Stimulated activated CD4-positive, alpha-beta T cell treated with anti-CD3 and anti-CD28 coated beads, Interleukin-2, amount 100 ng/mL, for 4 hours (primary cell): ENCODE results near the gene EFTUD2.
A peak's percentile ranks its signal among the peaks of the same experiment; 100 is the strongest.

Experiments
- DNase-seq: peaks from one replicate; pipeline ENCODE4 v3.0.0-alpha.2; 2020; ENCODE audit warnings: low read depth

EFTUD2 gene

GRCh38 chr17:44887971-44888954 lies 11.0 kb downstream of the EFTUD2 start:
- no peak for DNase-seq

GRCh38 chr17:44887016-44887415 lies 12.2 kb downstream of the EFTUD2 start:
- DNase-seq, result no peak

GRCh38 chr17:44884941-44885340 lies 14.3 kb downstream of the EFTUD2 start:
- no peak for DNase-seq

- DNase-seq, result no peak
These were observed 18.1 kb downstream of the EFTUD2 start for GRCh38 chr17:44881145-44881544.

GRCh38 chr17:44880062-44880461 lies 19.2 kb downstream of the EFTUD2 start:
- no peak for DNase-seq

GRCh38 chr17:44879376-44879775 lies 19.9 kb downstream of the EFTUD2 start:
- DNase-seq, result no peak

- DNase-seq, result no peak
These were observed 20.5 kb downstream of the EFTUD2 start for GRCh38 chr17:44878627-44879221.

GRCh38 chr17:44877121-44877520 lies 22.1 kb downstream of the EFTUD2 start:
- no peak for DNase-seq

GRCh38 chr17:44875761-44876160 lies 23.5 kb downstream of the EFTUD2 start:
- DNase-seq, result no peak

- DNase-seq, result no peak
These were observed 27.0 kb downstream of the EFTUD2 start for GRCh38 chr17:44872131-44872768.

- no peak for DNase-seq
These were observed 27.7 kb downstream of the EFTUD2 start for GRCh38 chr17:44871556-44871955.

GRCh38 chr17:44867841-44868240 lies 31.4 kb downstream of the EFTUD2 start:
- DNase-seq, result no peak

- no peak for DNase-seq
These were observed 33.3 kb downstream of the EFTUD2 start for GRCh38 chr17:44865931-44866330.

- DNase-seq, result peak; percentile 54
These were observed 34.0 kb downstream of the EFTUD2 start for GRCh38 chr17:44865231-44865660.

- DNase-seq, result no peak
These were observed 34.4 kb downstream of the EFTUD2 start for GRCh38 chr17:44864831-44865230.

GRCh38 chr17:44863061-44863918 lies 36.0 kb downstream of the EFTUD2 start:
- no peak for DNase-seq

- no peak for DNase-seq
These were observed 36.8 kb downstream of the EFTUD2 start for GRCh38 chr17:44862278-44862914.

GRCh38 chr17:44859701-44860100 lies 39.5 kb downstream of the EFTUD2 start:
- DNase-seq, result no peak

- DNase-seq, result no peak
These were observed 45.1 kb downstream of the EFTUD2 start for GRCh38 chr17:44854192-44854591.

- DNase-seq, result no peak
These were observed 48.6 kb downstream of the EFTUD2 start for GRCh38 chr17:44850612-44851011.

- no peak for DNase-seq
These were observed 49.2 kb downstream of the EFTUD2 start for GRCh38 chr17:44850025-44850424.
